ENCODE measurements around the gene CCDC12. TPM values are rescaled to one million over a fixed set of nuclear protein-coding genes. Genes with fewer than 3 reads are reported as not detected.

CCDC12 gene
- total and polyA plus RNA-seq, 2 of the 13 experiments (the other 11 are each of a cell fraction or from before 2014, with no cell fraction given): 30.1 to 49.5 TPM

- TF ChIP-seq, protein P1, sequence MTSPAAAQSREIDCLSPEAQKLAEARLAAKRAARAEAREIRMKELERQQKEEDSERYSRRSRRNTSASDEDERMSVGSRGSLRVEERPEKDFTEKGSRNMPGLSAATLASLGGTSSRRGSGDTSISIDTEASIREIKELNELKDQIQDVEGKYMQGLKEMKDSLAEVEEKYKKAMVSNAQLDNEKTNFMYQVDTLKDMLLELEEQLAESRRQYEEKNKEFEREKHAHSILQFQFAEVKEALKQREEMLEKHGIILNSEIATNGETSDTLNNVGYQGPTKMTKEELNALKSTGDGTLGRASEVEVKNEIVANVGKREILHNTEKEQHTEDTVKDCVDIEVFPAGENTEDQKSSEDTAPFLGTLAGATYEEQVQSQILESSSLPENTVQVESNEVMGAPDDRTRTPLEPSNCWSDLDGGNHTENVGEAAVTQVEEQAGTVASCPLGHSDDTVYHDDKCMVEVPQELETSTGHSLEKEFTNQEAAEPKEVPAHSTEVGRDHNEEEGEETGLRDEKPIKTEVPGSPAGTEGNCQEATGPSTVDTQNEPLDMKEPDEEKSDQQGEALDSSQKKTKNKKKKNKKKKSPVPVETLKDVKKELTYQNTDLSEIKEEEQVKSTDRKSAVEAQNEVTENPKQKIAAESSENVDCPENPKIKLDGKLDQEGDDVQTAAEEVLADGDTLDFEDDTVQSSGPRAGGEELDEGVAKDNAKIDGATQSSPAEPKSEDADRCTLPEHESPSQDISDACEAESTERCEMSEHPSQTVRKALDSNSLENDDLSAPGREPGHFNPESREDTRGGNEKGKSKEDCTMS (CRISPR knock-in tag; conservative IDR thresholded peaks at IDR 0.05): no peak
- 0 out of 2 replicates have a peak, but pooled peaks have one; percentile 2 for TF ChIP-seq ZNF263 (CRISPR knock-in tag; IDR thresholded peaks at IDR 0.05)
- TF ChIP-seq ZZZ3 (CRISPR knock-in tag; IDR thresholded peaks at IDR 0.05; ENCODE audit: borderline replicate concordance): 0 out of 2 replicates have a peak, but pooled peaks have one; percentile 42
- TF ChIP-seq, protein P2, sequence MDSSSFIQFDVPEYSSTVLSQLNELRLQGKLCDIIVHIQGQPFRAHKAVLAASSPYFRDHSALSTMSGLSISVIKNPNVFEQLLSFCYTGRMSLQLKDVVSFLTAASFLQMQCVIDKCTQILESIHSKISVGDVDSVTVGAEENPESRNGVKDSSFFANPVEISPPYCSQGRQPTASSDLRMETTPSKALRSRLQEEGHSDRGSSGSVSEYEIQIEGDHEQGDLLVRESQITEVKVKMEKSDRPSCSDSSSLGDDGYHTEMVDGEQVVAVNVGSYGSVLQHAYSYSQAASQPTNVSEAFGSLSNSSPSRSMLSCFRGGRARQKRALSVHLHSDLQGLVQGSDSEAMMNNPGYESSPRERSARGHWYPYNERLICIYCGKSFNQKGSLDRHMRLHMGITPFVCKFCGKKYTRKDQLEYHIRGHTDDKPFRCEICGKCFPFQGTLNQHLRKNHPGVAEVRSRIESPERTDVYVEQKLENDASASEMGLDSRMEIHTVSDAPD (CRISPR knock-in tag; IDR thresholded peaks at IDR 0.05): no peak
- no peak for TF ChIP-seq GPN1 (CRISPR knock-in tag; IDR thresholded peaks at IDR 0.05; ENCODE audit: borderline replicate concordance)
- TF ChIP-seq RNF2 (conservative IDR thresholded peaks at IDR 0.05; ENCODE audit: low read depth): no peak
- no peak for TF ChIP-seq ZSCAN25 (CRISPR knock-in tag; IDR thresholded peaks at IDR 0.05)
- TF ChIP-seq, protein P3, sequence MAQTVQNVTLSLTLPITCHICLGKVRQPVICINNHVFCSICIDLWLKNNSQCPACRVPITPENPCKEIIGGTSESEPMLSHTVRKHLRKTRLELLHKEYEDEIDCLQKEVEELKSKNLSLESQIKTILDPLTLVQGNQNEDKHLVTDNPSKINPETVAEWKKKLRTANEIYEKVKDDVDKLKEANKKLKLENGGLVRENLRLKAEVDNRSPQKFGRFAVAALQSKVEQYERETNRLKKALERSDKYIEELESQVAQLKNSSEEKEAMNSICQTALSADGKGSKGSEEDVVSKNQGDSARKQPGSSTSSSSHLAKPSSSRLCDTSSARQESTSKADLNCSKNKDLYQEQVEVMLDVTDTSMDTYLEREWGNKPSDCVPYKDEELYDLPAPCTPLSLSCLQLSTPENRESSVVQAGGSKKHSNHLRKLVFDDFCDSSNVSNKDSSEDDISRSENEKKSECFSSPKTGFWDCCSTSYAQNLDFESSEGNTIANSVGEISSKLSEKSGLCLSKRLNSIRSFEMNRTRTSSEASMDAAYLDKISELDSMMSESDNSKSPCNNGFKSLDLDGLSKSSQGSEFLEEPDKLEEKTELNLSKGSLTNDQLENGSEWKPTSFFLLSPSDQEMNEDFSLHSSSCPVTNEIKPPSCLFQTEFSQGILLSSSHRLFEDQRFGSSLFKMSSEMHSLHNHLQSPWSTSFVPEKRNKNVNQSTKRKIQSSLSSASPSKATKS (CRISPR knock-in tag; IDR thresholded peaks at IDR 0.05): no peak
- TF ChIP-seq ZNF343 (CRISPR knock-in tag; IDR thresholded peaks at IDR 0.05): 0 out of 2 replicates have a peak, but pooled peaks have one; percentile 36
- TF ChIP-seq LBX2 (CRISPR knock-in tag; IDR thresholded peaks at IDR 0.05; ENCODE audit: borderline replicate concordance): no peak
- TF ChIP-seq ZBTB40 (IDR thresholded peaks at IDR 0.05): no peak
- TF ChIP-seq ZBTB40 (CRISPR knock-in tag; IDR thresholded peaks at IDR 0.05): no peak
- TF ChIP-seq RAD21 (CRISPR knock-in tag; IDR thresholded peaks at IDR 0.05): no peak
Observed at GRCh38 chr3:46998852-46999515, 22.4 kb upstream of the CCDC12 start (continued).
